Measurements from ENCODE around the gene CFAP92. TPM values are rescaled to one million over a fixed set of nuclear protein-coding genes. Genes with fewer than 3 reads are reported as not detected.

Gene CFAP92
- total RNA-seq, 1 donor from 2014 or later: 8.7 TPM

GRCh38 chr3:129023909-129024308 is 30.0 kb upstream of the CFAP92 start:
- DNase-seq (ENCODE audit: low read depth, low spot score): no peak
- H3K27me3 Mint-ChIP-seq (ENCODE audit: low read depth): no peaks in the 10 kb centered on the region
- TF ChIP-seq CTCF (conservative IDR thresholded peaks at IDR 0.05): peak; percentile 21

GRCh38 chr3:129023008-129023358 is 29.1 kb upstream of the CFAP92 start:
- H3K36me3 Mint-ChIP-seq (ENCODE audit: low read depth): peaks cover 9% of the 10 kb centered on the region
- no peak overlapping the region for H3K27ac Mint-ChIP-seq (ENCODE audit: unreplicated experiment)
- H3K9me3 Mint-ChIP-seq: no peaks in the 10 kb centered on the region
- no peak for TF ChIP-seq CTCF (conservative IDR thresholded peaks at IDR 0.05)
- H3K4me1 Mint-ChIP-seq: peaks cover 17% of the 10 kb centered on the region
- no peak overlapping the region for H3K4me3 Mint-ChIP-seq
- H3K27me3 Mint-ChIP-seq (ENCODE audit: low read depth): no peaks in the 10 kb centered on the region
- DNase-seq (ENCODE audit: low read depth, low spot score): no peak

More at GRCh38 chr3:129023909-129024308, 30.0 kb upstream of the CFAP92 start:
- no peaks in the 10 kb centered on the region for H3K9me3 Mint-ChIP-seq
- H3K27ac Mint-ChIP-seq (ENCODE audit: unreplicated experiment): no peak overlapping the region
- H3K4me1 Mint-ChIP-seq: peaks cover 17% of the 10 kb centered on the region
- H3K4me3 Mint-ChIP-seq: no peak overlapping the region
- peaks cover 9% of the 10 kb centered on the region for H3K36me3 Mint-ChIP-seq (ENCODE audit: low read depth)

GRCh38 chr3:129022114-129023007 is 28.5 kb upstream of the CFAP92 start:
- no peak overlapping the region for H3K27ac Mint-ChIP-seq (ENCODE audit: unreplicated experiment)
- no peaks in the 10 kb centered on the region for H3K9me3 Mint-ChIP-seq
- no peak for TF ChIP-seq CTCF (conservative IDR thresholded peaks at IDR 0.05)
- H3K36me3 Mint-ChIP-seq (ENCODE audit: low read depth): peaks cover 9% of the 10 kb centered on the region
- DNase-seq (ENCODE audit: low read depth, low spot score): no peak
- no peak overlapping the region for H3K4me3 Mint-ChIP-seq
- H3K27me3 Mint-ChIP-seq (ENCODE audit: low read depth): no peaks in the 10 kb centered on the region
- peaks cover 23% of the 10 kb centered on the region for H3K4me1 Mint-ChIP-seq

GRCh38 chr3:129021140-129021551 is 27.3 kb upstream of the CFAP92 start:
- no peak for DNase-seq (ENCODE audit: low read depth, low spot score)
- H3K27me3 Mint-ChIP-seq (ENCODE audit: low read depth): no peaks in the 10 kb centered on the region
- H3K9me3 Mint-ChIP-seq: no peaks in the 10 kb centered on the region
- peaks cover 17% of the 10 kb centered on the region for H3K4me1 Mint-ChIP-seq
- no peak overlapping the region for H3K27ac Mint-ChIP-seq (ENCODE audit: unreplicated experiment)
- TF ChIP-seq CTCF (conservative IDR thresholded peaks at IDR 0.05): no peak
- H3K36me3 Mint-ChIP-seq (ENCODE audit: low read depth): peaks cover 9% of the 10 kb centered on the region
- no peak overlapping the region for H3K4me3 Mint-ChIP-seq

GRCh38 chr3:129020691-129021090 is 26.8 kb upstream of the CFAP92 start:
- H3K9me3 Mint-ChIP-seq: no peaks in the 10 kb centered on the region
- peaks cover 18% of the 10 kb centered on the region for H3K4me1 Mint-ChIP-seq
- H3K27me3 Mint-ChIP-seq (ENCODE audit: low read depth): no peaks in the 10 kb centered on the region
- no peak for DNase-seq (ENCODE audit: low read depth, low spot score)
- H3K4me3 Mint-ChIP-seq: no peak overlapping the region
- H3K36me3 Mint-ChIP-seq (ENCODE audit: low read depth): peaks cover 9% of the 10 kb centered on the region
- TF ChIP-seq CTCF (conservative IDR thresholded peaks at IDR 0.05): no peak
- H3K27ac Mint-ChIP-seq (ENCODE audit: unreplicated experiment): no peak overlapping the region
